Panc1 (cell line): ENCODE results near the gene UTP3. TPM values are rescaled to one million over a fixed set of nuclear protein-coding genes. Genes with fewer than 3 reads are reported as not detected.
A peak's percentile ranks its signal among the peaks of the same experiment; 100 is the strongest.
"Not testable (repeated sequence)": the region's sequence is repeated elsewhere in the genome, so short reads cannot be mapped to it uniquely, and the experiment has no call there.

Experiments used
- ATAC-seq: fragments of 200-7000 bp; cut with Tn5 transposase; 2 replicates; pipeline ENCODE4 v1.9.1; 2020; ENCODE audit warnings: mild to moderate bottlenecking, moderate library complexity
- Bru-seq: library from RNA; stranded (reverse); fragments of 400-500 nt; gene quantifications from one replicate; lab custom pipeline; 2021; lab: Mats Ljungman, UMichigan
- BruChase-seq, 2 experiments: library from RNA; stranded (reverse); fragments of 400-500 nt; gene quantifications; one replicate each; lab custom pipeline; 2021; lab: Mats Ljungman, UMichigan
- BruUV-seq: library from RNA; stranded (reverse); fragments of 400-500 nt; replicated peaks from 2 replicates; lab custom pipeline; 2021; lab: Mats Ljungman, UMichigan
- CTCF ChIA-PET: fragments of 300-600 bp; sonication (Branson Sonifier 250); formaldehyde crosslinking; loops from one replicate; lab custom pipeline; 2022; ENCODE audit warnings: antibody characterized with exemption; lab: Charles Lee
- POLR2A ChIA-PET: fragments of 300-600 bp; sonication (Branson Sonifier 250); formaldehyde crosslinking; loops from one replicate; lab custom pipeline; 2022; ENCODE audit warnings: antibody characterized with exemption; lab: Charles Lee
- DNase-seq: peaks from one replicate; pipeline ENCODE4 v3.0.0-alpha.2; 2010; ENCODE audit warnings: low read depth, low spot score
- H3K27ac ChIP-seq: 2 replicates; pipeline ENCODE4 v1.5.1; 2011; ENCODE audit warnings: mild to moderate bottlenecking, low read length, inconsistent platforms
- H3K27me3 ChIP-seq: fragments of 200-500 bp; sonication (Bioruptor generic); 2 replicates; pipeline ENCODE4 v1.6.0; 2014; ENCODE audit warnings: low read length, inconsistent platforms; ENCODE audit not compliant: control insufficient read depth, insufficient read depth
- H3K36me3 ChIP-seq: fragments of 200-500 bp; sonication (Bioruptor generic); 2 replicates; pipeline ENCODE4 v1.5.1; 2014; ENCODE audit warnings: inconsistent platforms, mild to moderate bottlenecking, low read length, moderate library complexity; ENCODE audit not compliant: control insufficient read depth, insufficient read depth
- H3K4me1 ChIP-seq: 2 replicates; pipeline ENCODE4 v1.5.1; 2011; ENCODE audit warnings: inconsistent platforms, mild to moderate bottlenecking, low read length, moderate library complexity; ENCODE audit not compliant: control insufficient read depth, insufficient read depth
- H3K4me3 ChIP-seq, 2 experiments: 2 replicates each; pipeline ENCODE4 v1.5.1; 2011 to 2012; ENCODE audit warnings: low read depth in 2 of 2, low read length in 2 of 2, mild to moderate bottlenecking in 2 of 2, inconsistent platforms in 1 of 2, moderate library complexity in 1 of 2
- H3K9me3 ChIP-seq: fragments of 200-500 bp; sonication (Bioruptor generic); 2 replicates; pipeline ENCODE4 v1.5.1; 2014; ENCODE audit warnings: low read depth, mild to moderate bottlenecking, inconsistent platforms, low read length, moderate library complexity; ENCODE audit not compliant: control insufficient read depth, insufficient read depth
- POLR2AphosphoS5 ChIP-seq: IDR thresholded peaks from 2 replicates; pipeline ENCODE4 v1.6.1; 2012; ENCODE audit warnings: mild to moderate bottlenecking, low read depth, low read length, moderate library complexity
- SIN3A ChIP-seq: IDR thresholded peaks from 2 replicates; pipeline ENCODE4 v1.6.1; 2012; ENCODE audit warnings: low read depth, mild to moderate bottlenecking, low read length, moderate library complexity, borderline replicate concordance; ENCODE audit not compliant: insufficient read depth
- TCF7L2 ChIP-seq: IDR thresholded peaks from 2 replicates; pipeline ENCODE4 v1.6.1; 2011; ENCODE audit warnings: mild to moderate bottlenecking, low read depth, low read length, inconsistent platforms
- in situ Hi-C: cut with HindIII; loops from 2 replicates; pipeline ENCODE4 v1.10.0; 2016; ENCODE audit warnings: low sequenced_read_pairs, low pct_unique_long_range_greater_than_20kb
- intact Hi-C: fragments of 100-400 bp; cut with micrococcal nuclease; formaldehyde crosslinking; loops from one replicate; pipeline ENCODE4 v1.10.0; 2022; ENCODE audit not compliant: unreplicated experiment
- long read RNA-seq: library from polyadenylated mRNA; unstranded; transcript quantifications from one replicate; pipeline ENCODE4 v2.0.0, GENCODE V29; 2021; ENCODE audit not compliant: unreplicated experiment
- polyA plus RNA-seq: library from polyadenylated mRNA; unstranded; fragments of >200 nt; gene quantifications from one replicate; pipeline ENCODE4 v1.2.1, GENCODE V29; 2012; ENCODE audit warnings: missing spikeins; ENCODE audit not compliant: insufficient read length
- total RNA-seq: library from RNA; stranded (reverse); gene quantifications from one replicate; pipeline ENCODE4 v1.2.1, GENCODE V29; 2021; ENCODE audit not compliant: unreplicated experiment
- TF ChIP-seq, protein P1 (sequence below), 2 experiments: IDR thresholded peaks; 2 replicates each; pipeline ENCODE4 v1.6.1; 2011 to 2012; ENCODE audit warnings: low read depth in 2 of 2, control low read depth in 1 of 2, low read length in 1 of 2, mild to moderate bottlenecking in 1 of 2, moderate library complexity in 1 of 2; ENCODE audit not compliant: insufficient read depth in 1 of 2
- TF ChIP-seq, protein P2 (sequence below): fragments of 450-650 bp; IDR thresholded peaks from 2 replicates; pipeline ENCODE4 v1.5.1; 2017; ENCODE audit warnings: mild to moderate bottlenecking

UTP3 gene, protein sequence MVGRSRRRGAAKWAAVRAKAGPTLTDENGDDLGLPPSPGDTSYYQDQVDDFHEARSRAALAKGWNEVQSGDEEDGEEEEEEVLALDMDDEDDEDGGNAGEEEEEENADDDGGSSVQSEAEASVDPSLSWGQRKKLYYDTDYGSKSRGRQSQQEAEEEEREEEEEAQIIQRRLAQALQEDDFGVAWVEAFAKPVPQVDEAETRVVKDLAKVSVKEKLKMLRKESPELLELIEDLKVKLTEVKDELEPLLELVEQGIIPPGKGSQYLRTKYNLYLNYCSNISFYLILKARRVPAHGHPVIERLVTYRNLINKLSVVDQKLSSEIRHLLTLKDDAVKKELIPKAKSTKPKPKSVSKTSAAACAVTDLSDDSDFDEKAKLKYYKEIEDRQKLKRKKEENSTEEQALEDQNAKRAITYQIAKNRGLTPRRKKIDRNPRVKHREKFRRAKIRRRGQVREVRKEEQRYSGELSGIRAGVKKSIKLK
- total RNA-seq (20.6 TPM), Bru-seq, nascent RNA (percentile 96 among the genes with signal in this experiment), BruChase-seq, experiment 1, labeled RNA remaining after a 2-hour chase (percentile 99 among the genes with signal in this experiment), BruChase-seq, experiment 2, labeled RNA remaining after a 6-hour chase (percentile 98 among the genes with signal in this experiment)
- 25.7 TPM for polyA plus RNA-seq
- long read RNA-seq, transcript UTP3-201 (1 exons, 2,073 nt) = major isoform, 14 of 14 reads
- long read RNA-seq, partial matches to known transcripts = 0 of 14 reads
- long read RNA-seq, other reads (novel, unspliced or antisense) = 0 of 14 reads

DNA sequence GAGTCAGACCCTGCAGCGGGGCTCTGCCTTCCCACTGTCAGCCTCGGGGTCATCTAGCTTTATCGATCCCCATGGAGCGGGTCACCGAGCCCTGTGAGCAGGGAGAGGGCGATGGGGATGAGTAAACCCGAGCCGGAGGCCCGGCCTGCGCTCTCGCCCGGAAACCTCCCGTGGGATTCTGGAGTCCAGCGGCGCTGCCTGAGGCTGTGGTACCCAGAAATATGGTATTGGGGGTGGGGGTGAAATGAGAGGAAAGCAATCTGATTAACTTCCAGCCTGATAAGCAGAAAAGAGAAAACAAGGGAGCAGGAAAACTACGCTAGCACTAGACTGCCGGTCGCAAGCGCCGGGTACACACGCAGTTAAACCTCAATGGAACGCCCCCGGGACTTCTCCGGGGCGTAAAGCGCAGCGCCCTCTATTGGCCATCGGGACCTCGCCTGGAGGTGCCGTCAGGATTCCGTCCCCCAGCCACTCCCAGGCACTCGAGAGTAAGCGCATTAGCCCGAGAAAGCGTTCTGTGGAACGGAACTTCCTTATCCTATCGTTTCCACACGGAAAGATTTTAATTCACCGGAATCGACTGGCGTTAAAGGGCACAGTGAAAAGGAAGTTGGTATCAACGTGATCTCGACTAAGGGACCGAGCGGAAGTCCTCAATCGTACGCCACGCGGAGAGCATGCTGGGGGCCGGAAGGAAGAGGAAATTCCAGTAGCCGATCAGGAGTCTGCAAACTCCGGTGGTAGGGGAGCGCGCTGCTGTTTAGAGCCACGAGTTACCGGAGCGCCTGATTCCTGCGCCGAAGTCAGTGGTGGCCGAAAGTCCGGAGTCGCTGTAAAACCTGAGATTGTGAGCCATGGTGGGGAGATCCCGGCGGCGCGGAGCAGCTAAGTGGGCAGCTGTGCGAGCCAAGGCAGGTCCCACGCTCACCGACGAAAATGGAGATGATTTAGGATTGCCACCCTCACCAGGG lies at the start of gene UTP3:
Gene UTP3 (plus strand): TSS at position 712 of the 974 bp plus-strand sequence. CDS start 146 bp downstream, at position 858.
- Histone ChIP-seq H3K36me3 (peaks cover 2% of the 10 kb centered on the region), H3K27ac (peak within 1 kb of the TSS; percentile 93), H3K27me3 (no peaks in the 10 kb centered on the region), H3K4me1 (peaks cover 13% of the 10 kb centered on the region; the same call in 1 of the 2 replicates), H3K4me3 (peak within 1 kb of the TSS; percentile 63 to 92), H3K9me3 (no peaks in the 10 kb centered on the region)
- BruUV-seq = no TSS peak
- in situ Hi-C loops (no loop called here), intact Hi-C loops (loop anchor here (2.0 kb wide), 1 partner anchor 17 kb away; no protein-coding TSS in a partner anchor)
- POLR2A ChIA-PET = no interaction called here
- TF ChIP-seq POLR2AphosphoS5 (peak; percentile 72), TCF7L2 (no peak; the same call in 1 of the 2 replicates), SIN3A (peak; percentile 72; the same call in 1 of the 2 replicates)
- TF ChIP-seq, protein P1, sequence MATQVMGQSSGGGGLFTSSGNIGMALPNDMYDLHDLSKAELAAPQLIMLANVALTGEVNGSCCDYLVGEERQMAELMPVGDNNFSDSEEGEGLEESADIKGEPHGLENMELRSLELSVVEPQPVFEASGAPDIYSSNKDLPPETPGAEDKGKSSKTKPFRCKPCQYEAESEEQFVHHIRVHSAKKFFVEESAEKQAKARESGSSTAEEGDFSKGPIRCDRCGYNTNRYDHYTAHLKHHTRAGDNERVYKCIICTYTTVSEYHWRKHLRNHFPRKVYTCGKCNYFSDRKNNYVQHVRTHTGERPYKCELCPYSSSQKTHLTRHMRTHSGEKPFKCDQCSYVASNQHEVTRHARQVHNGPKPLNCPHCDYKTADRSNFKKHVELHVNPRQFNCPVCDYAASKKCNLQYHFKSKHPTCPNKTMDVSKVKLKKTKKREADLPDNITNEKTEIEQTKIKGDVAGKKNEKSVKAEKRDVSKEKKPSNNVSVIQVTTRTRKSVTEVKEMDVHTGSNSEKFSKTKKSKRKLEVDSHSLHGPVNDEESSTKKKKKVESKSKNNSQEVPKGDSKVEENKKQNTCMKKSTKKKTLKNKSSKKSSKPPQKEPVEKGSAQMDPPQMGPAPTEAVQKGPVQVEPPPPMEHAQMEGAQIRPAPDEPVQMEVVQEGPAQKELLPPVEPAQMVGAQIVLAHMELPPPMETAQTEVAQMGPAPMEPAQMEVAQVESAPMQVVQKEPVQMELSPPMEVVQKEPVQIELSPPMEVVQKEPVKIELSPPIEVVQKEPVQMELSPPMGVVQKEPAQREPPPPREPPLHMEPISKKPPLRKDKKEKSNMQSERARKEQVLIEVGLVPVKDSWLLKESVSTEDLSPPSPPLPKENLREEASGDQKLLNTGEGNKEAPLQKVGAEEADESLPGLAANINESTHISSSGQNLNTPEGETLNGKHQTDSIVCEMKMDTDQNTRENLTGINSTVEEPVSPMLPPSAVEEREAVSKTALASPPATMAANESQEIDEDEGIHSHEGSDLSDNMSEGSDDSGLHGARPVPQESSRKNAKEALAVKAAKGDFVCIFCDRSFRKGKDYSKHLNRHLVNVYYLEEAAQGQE (IDR thresholded peaks at IDR 0.05; ENCODE audit: insufficient read depth in 1 of 2, low read depth in 2 of 2, low read length in 1 of 2) = no peak
- TF ChIP-seq, protein P2, sequence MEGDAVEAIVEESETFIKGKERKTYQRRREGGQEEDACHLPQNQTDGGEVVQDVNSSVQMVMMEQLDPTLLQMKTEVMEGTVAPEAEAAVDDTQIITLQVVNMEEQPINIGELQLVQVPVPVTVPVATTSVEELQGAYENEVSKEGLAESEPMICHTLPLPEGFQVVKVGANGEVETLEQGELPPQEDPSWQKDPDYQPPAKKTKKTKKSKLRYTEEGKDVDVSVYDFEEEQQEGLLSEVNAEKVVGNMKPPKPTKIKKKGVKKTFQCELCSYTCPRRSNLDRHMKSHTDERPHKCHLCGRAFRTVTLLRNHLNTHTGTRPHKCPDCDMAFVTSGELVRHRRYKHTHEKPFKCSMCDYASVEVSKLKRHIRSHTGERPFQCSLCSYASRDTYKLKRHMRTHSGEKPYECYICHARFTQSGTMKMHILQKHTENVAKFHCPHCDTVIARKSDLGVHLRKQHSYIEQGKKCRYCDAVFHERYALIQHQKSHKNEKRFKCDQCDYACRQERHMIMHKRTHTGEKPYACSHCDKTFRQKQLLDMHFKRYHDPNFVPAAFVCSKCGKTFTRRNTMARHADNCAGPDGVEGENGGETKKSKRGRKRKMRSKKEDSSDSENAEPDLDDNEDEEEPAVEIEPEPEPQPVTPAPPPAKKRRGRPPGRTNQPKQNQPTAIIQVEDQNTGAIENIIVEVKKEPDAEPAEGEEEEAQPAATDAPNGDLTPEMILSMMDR = peak; percentile 93
- peak; percentile 99 for DNase-seq
- CTCF ChIA-PET = no interaction called here
- ATAC-seq = peak; percentile 98

DNA sequence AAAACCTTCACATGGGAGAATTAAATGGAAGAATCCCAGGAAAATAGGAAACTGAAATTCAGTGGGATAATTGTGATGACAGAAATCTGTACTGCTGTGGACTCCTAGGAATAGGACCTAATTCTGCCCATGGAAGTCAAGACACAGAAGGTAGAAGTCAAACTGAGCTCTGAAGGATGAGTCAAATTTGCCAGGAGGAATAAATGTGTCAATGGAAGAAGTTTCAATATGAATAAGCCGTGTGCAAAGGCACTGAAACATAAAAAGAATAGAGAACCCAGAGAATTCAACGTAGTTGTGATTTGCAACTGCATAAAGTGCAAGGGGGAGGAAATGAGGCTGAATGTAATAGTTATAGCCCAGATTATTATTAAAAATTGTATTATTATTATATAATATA lies 48.1 kb upstream of the UTP3 start:
- CTCF ChIA-PET = no interaction called here
- in situ Hi-C loops = no loop called here
- ATAC-seq = no peak

DNA sequence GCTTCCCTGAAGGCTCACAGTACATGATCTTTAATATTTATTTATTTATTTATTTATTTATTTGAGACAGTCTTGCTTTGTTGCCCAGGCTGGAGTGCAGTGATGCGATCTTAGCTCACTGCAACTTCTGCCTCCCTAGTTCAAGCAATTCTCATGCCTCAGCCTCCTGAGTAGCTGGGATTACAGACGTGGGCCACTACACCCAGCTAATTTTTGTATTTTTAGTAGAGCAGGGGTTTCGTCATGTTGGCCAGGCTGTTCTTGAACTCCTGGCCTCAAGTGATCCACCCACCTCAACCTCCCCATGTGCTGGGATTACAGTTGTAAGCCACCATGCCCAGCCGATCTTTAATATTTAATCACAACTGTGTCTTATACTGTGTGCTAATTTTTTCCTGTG lies 37.6 kb upstream of the UTP3 start:
- DNase-seq, H3K4me3 ChIP-seq, BruUV-seq, POLR2A ChIA-PET, ATAC-seq, H3K9me3 ChIP-seq, in situ Hi-C loops, H3K36me3 ChIP-seq, H3K4me1 ChIP-seq, H3K27ac ChIP-seq, H3K27me3 ChIP-seq: not testable (repeated sequence)
- intact Hi-C loops = loop anchor here (10.0 kb wide), 1 partner anchor 164 kb away; no protein-coding TSS in a partner anchor
- CTCF ChIA-PET = interaction anchor here (1.1 kb wide), 1 partner anchor 360 kb away, joined by 4 read pairs; no protein-coding TSS in a partner anchor

More for the DNA sequence above, 48.1 kb upstream of the UTP3 start:
- H3K9me3 ChIP-seq = no peaks in the 10 kb centered on the region
- no peak overlapping the region for H3K27ac ChIP-seq
- H3K27me3 ChIP-seq = no peaks in the 10 kb centered on the region
- BruUV-seq = no TSS peak
- H3K36me3 ChIP-seq = no peaks in the 10 kb centered on the region
- H3K4me3 ChIP-seq = no peak overlapping the region
- intact Hi-C loops = no loop called here
- H3K4me1 ChIP-seq = no peaks in the 10 kb centered on the region
- DNase-seq = no peak
- POLR2A ChIA-PET = no interaction called here
- TF ChIP-seq POLR2AphosphoS5 = no peak
- TF ChIP-seq, protein P2 = no peak
- TF ChIP-seq TCF7L2 = no peak
